Measurements from ENCODE around the gene SOCS3.
A peak's percentile ranks its signal among the peaks of the same experiment; 100 is the strongest.
"Not testable (repeated sequence)": the region's sequence is repeated elsewhere in the genome, so short reads cannot be mapped to it uniquely, and the experiment has no call there.

The SOCS3 gene

DNA sequence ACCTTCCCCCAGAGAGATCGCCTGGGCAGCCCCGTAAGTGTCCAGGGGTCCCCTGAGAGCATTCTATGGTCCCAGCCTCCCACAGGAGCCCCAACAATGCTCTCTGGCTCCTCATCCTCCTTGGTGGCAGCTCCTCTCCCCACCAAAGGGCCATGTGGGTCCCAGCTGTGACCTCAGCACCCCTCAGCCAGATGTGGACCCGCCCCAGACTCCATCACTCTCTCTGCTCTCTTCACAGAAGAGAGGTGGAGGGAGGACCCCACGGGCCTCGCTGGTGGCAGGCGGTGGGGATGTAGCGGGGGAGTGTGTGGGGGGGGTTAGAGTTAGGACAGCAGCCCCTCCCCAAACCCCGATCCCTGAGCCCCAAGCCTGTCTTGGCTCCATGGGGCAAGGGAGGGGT lies 41.0 kb downstream of the SOCS3 start:
- peaks cover 44% of the 10 kb centered on the region for H3K4me1 ChIP-seq (ENCODE audit: insufficient read depth, low read length)
- H3K27me3 ChIP-seq (ENCODE audit: control insufficient read depth in 1 of 2, insufficient read depth in 2 of 2, low read length in 2 of 2), result no peaks in the 10 kb centered on the region
- no peak overlapping the region for H3K9ac ChIP-seq (ENCODE audit: low read length)
- H3K4me3 ChIP-seq (ENCODE audit: low read depth in 1 of 2, low read length in 2 of 2), result no peak overlapping the region
- H3K27ac ChIP-seq (ENCODE audit: low read depth, low read length), result no peak overlapping the region
- H3K36me3 ChIP-seq (ENCODE audit: insufficient read depth, low read length), result no peaks in the 10 kb centered on the region
- H3K9me3 ChIP-seq (ENCODE audit: low read length), result no peaks in the 10 kb centered on the region

DNA sequence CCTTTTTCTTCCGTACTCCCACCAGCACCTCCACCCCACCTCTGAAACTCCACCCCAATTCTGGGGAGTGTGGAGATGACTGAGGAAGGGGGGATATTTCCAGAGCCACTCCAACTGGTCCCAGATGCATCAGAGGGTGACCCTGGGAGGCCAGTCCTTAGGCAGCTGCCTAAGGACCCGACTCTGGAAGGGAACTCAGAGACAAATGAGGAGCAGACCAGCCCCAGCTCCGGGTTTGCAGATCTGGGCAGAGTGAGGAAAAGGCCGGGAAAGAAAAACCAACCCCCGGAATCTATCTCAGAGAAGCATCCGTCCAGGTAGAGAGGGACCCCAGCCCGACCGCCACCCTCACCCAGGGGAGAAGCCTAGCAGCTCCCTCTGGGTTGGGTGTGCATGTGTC lies 41.5 kb downstream of the SOCS3 start:
- H3K9me3 ChIP-seq (ENCODE audit: low read length), result no peaks in the 10 kb centered on the region
- H3K36me3 ChIP-seq (ENCODE audit: insufficient read depth, low read length), result no peaks in the 10 kb centered on the region
- H3K27ac ChIP-seq (ENCODE audit: low read depth, low read length), result no peak overlapping the region
- no peak overlapping the region for H3K9ac ChIP-seq (ENCODE audit: low read length)
- peaks cover 40% of the 10 kb centered on the region for H3K4me1 ChIP-seq (ENCODE audit: insufficient read depth, low read length)
- H3K4me3 ChIP-seq (ENCODE audit: low read depth in 1 of 2, low read length in 2 of 2), result no peak overlapping the region
- no peaks in the 10 kb centered on the region for H3K27me3 ChIP-seq (ENCODE audit: control insufficient read depth in 1 of 2, insufficient read depth in 2 of 2, low read length in 2 of 2)

DNA sequence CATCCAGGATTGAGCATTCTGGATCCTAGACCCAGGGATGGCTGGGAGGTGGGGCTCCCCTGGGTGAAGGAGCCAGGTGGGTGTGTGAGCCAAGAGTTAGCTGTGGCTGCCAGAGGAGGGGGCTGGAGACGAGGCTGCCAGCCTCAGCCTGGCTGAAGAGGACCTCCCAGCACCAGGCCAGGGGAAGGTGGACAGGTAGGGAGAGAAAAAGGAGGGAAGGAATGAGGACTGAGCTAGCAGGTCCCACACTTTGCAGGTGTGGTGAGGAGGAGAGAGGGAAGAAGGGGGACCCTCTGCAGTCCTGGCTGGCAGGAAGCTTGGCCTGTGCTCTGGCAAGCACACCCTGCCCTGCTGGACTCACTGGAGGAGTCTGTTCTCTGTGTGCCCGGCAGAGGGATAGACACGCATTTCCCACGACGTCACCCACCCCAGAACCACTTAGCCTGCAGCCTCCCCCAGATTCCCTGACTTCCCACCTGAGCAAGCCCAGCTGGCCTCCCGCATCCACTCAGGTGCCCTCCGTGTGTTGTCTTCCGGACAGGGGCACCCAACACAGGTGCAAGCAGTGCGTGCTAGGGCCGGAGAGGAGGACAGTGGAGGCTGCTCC lies 42.0 kb downstream of the SOCS3 start:
- Histone ChIP-seq H3K9ac (ENCODE audit: low read length) (no peak overlapping the region), H3K4me3 (ENCODE audit: low read depth in 1 of 2, low read length in 2 of 2) (no peak overlapping the region), H3K9me3 (ENCODE audit: low read length) (no peaks in the 10 kb centered on the region), H3K27me3 (ENCODE audit: control insufficient read depth in 1 of 2, insufficient read depth in 2 of 2, low read length in 2 of 2) (no peaks in the 10 kb centered on the region), H3K27ac (ENCODE audit: low read depth, low read length) (no peak overlapping the region), H3K4me1 (ENCODE audit: insufficient read depth, low read length) (peaks cover 35% of the 10 kb centered on the region), H3K36me3 (ENCODE audit: insufficient read depth, low read length) (no peaks in the 10 kb centered on the region)

GRCh38 chr17:78316867-78317789 lies 42.7 kb downstream of the SOCS3 start:
- Histone ChIP-seq H3K27ac (ENCODE audit: low read depth, low read length) (peak overlapping the region; percentile 21), H3K9ac (ENCODE audit: low read length) (no peak overlapping the region), H3K27me3 (ENCODE audit: control insufficient read depth in 1 of 2, insufficient read depth in 2 of 2, low read length in 2 of 2) (no peaks in the 10 kb centered on the region), H3K4me1 (ENCODE audit: insufficient read depth, low read length) (peaks cover 31% of the 10 kb centered on the region), H3K36me3 (ENCODE audit: insufficient read depth, low read length) (no peaks in the 10 kb centered on the region), H3K9me3 (ENCODE audit: low read length) (no peaks in the 10 kb centered on the region), H3K4me3 (ENCODE audit: low read depth in 1 of 2, low read length in 2 of 2) (no peak overlapping the region)

DNA sequence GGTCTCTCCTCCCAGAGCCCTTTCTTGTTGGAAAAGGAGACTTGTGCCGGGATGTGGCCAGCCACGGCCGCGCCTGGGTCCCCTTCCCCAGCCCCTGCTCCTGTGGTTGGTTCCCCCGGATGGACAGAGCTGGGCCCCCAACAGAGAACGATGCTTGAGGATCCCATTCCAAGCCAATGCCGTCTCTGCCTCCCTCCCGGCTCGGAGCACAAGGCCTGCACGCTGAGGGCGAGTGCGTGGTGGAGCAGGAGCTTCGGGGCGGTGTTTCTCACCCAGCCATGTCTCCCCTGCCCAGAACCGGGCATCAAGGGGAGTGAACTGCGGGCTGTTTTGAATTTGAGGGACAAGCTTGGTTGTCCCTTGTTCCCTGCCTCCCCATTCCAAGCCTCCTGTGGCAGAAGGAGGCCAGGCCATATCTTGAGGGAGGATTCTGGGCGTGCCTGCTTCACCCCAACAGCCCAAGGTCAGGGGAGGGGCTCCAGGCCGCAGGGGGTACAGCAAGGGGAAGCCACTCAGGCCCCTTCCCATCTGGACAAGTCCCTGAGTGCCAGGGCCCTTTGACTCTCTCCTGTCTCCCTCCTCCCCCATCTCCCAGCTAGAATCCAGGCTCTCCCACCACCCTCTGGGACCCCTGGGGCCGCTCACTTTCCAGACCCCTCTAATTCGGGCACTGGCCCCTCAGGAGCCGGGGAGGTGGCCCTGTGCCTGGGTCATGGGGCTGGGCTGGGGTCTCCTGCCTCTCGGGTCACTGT lies 43.6 kb downstream of the SOCS3 start:
- H3K4me3 ChIP-seq (ENCODE audit: low read depth in 1 of 2, low read length in 2 of 2), result no peak overlapping the region
- peak overlapping the region; percentile 35 for H3K27ac ChIP-seq (ENCODE audit: low read depth, low read length)
- peaks cover 31% of the 10 kb centered on the region for H3K4me1 ChIP-seq (ENCODE audit: insufficient read depth, low read length)
- no peaks in the 10 kb centered on the region for H3K27me3 ChIP-seq (ENCODE audit: control insufficient read depth in 1 of 2, insufficient read depth in 2 of 2, low read length in 2 of 2)
- H3K9me3 ChIP-seq (ENCODE audit: low read length), result no peaks in the 10 kb centered on the region
- H3K36me3 ChIP-seq (ENCODE audit: insufficient read depth, low read length), result no peaks in the 10 kb centered on the region
- H3K9ac ChIP-seq (ENCODE audit: low read length), result no peak overlapping the region

DNA sequence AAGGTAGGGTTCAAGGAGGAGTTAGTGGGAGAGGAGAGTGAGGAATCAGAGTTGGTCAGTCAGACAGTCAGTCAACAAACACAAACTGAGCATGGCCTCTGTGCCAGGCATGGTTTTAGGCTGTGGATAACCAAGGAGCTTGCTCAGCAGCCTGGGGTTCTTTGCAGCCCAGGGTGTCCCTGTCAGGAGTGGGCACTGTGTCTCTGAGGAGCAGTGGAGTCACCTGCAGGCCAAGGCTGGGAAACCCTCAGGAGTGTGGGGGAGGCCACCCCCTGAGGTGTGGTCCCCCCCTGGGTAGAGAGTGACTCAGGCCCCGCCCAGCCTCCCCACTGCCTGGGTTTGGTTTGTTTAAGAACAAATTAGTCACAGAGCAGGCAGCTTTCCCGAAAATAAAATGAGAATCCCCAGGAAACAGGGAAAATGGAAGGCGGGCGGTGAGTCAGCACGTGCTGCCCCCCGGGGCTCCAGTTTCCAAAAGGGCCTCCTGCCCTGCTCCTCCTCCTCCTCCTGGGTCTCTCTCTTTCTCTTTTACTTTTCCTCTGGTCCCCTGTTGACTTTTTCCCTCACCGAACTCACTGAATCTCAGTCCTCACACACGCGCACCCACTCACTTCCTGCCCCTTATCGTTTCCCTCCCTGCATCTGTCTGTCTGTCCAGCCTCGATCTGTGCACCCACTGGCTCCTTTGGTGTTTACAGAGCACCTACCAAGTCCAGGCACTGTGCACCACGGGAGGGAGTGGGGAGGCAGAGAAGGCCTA lies 44.3 kb downstream of the SOCS3 start:
- no peak overlapping the region for H3K9ac ChIP-seq (ENCODE audit: low read length)
- H3K4me1 ChIP-seq (ENCODE audit: insufficient read depth, low read length), result peaks cover 31% of the 10 kb centered on the region
- H3K27me3 ChIP-seq (ENCODE audit: control insufficient read depth in 1 of 2, insufficient read depth in 2 of 2, low read length in 2 of 2), result no peaks in the 10 kb centered on the region
- H3K9me3 ChIP-seq (ENCODE audit: low read length), result no peaks in the 10 kb centered on the region
- no peak overlapping the region for H3K4me3 ChIP-seq (ENCODE audit: low read depth in 1 of 2, low read length in 2 of 2)
- peak overlapping the region; percentile 35 for H3K27ac ChIP-seq (ENCODE audit: low read depth, low read length)
- H3K36me3 ChIP-seq (ENCODE audit: insufficient read depth, low read length), result no peaks in the 10 kb centered on the region

DNA sequence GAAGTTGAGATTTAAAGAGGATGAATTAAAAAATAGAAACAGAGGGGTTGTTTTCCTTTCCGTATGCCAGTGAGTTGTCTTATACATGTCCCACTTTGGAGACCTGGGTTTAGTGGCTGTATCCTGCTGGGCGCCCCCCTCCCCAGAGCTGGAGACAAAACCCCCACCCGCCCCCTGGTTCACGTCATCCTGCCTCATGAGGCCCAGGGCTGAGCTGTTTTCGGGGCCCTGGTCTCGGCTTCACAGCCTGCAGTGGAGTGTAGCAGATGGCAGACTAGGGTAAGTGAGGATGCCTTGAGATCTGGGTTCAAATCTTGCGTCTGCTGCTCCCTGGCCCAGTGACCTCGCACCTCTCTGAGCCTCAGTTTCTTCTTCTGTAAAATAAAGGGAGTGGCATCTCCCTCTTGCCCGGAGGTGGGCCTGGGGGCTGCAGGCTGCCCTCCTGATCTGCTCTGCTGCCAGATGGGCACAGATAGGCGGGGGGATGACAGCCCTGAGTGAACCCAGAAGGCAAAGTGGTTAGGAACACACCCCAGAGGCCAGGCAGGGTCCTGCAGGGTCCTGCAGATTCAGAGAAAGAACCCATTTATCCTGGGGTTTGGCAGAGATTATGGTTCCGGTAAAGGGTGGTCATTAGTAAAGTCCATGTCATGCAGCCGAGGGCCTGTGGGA lies 45.1 kb downstream of the SOCS3 start:
- H3K27me3 ChIP-seq (ENCODE audit: control insufficient read depth in 1 of 2, insufficient read depth in 2 of 2, low read length in 2 of 2), result no peaks in the 10 kb centered on the region
- H3K27ac ChIP-seq (ENCODE audit: low read depth, low read length), result peak overlapping the region; percentile 35
- H3K9me3 ChIP-seq (ENCODE audit: low read length), result no peaks in the 10 kb centered on the region
- H3K36me3 ChIP-seq (ENCODE audit: insufficient read depth, low read length), result no peaks in the 10 kb centered on the region
- H3K4me1 ChIP-seq (ENCODE audit: insufficient read depth, low read length), result peaks cover 31% of the 10 kb centered on the region
- no peak overlapping the region for H3K4me3 ChIP-seq (ENCODE audit: low read depth in 1 of 2, low read length in 2 of 2)
- H3K9ac ChIP-seq (ENCODE audit: low read length), result no peak overlapping the region

- peaks cover 31% of the 10 kb centered on the region for H3K4me1 ChIP-seq (ENCODE audit: insufficient read depth, low read length)
- H3K27me3 ChIP-seq (ENCODE audit: control insufficient read depth in 1 of 2, insufficient read depth in 2 of 2, low read length in 2 of 2), result no peaks in the 10 kb centered on the region
Observed at GRCh38 chr17:78313735-78314648, 45.9 kb downstream of the SOCS3 start.

GRCh38 chr17:78309659-78310255 lies 50.1 kb downstream of the SOCS3 start:
- not testable (repeated sequence) for H3K27me3 ChIP-seq (ENCODE audit: control insufficient read depth in 1 of 2, insufficient read depth in 2 of 2, low read length in 2 of 2)

More at GRCh38 chr17:78313735-78314648, 45.9 kb downstream of the SOCS3 start:
- Histone ChIP-seq H3K4me3 (ENCODE audit: low read depth in 1 of 2, low read length in 2 of 2) (peak overlapping the region; percentile 32 to 41), H3K36me3 (ENCODE audit: insufficient read depth, low read length) (no peaks in the 10 kb centered on the region), H3K9ac (ENCODE audit: low read length) (no peak overlapping the region), H3K27ac (ENCODE audit: low read depth, low read length) (peak overlapping the region; percentile 49), H3K9me3 (ENCODE audit: low read length) (no peaks in the 10 kb centered on the region)

More at GRCh38 chr17:78309659-78310255, 50.1 kb downstream of the SOCS3 start:
- H3K9ac ChIP-seq (ENCODE audit: low read length); H3K9me3 ChIP-seq (ENCODE audit: low read length); H3K4me3 ChIP-seq (ENCODE audit: low read depth in 1 of 2, low read length in 2 of 2); H3K27ac ChIP-seq (ENCODE audit: low read depth, low read length); H3K4me1 ChIP-seq (ENCODE audit: insufficient read depth, low read length); H3K36me3 ChIP-seq (ENCODE audit: insufficient read depth, low read length): not testable (repeated sequence)
